Nephron progenitor cell (in vitro differentiated cells): ENCODE data around the gene ATPAF1.

Source experiments
- DNase-seq: peaks from one replicate; pipeline ENCODE4 v3.0.0; 2021
- H3K27ac Mint-ChIP-seq: 2 replicates; pipeline ENCODE4 v1.8.0; 2021; ENCODE audit warnings: mild to moderate bottlenecking, moderate library complexity, mixed read lengths
- H3K27me3 Mint-ChIP-seq: 2 replicates; pipeline ENCODE4 v1.8.0; 2021; ENCODE audit warnings: mild to moderate bottlenecking, low read depth, mixed read lengths; ENCODE audit not compliant: poor library complexity
- H3K36me3 Mint-ChIP-seq: 2 replicates; pipeline ENCODE4 v1.8.0; 2021; ENCODE audit warnings: low read depth, mixed read lengths
- H3K4me1 Mint-ChIP-seq: 2 replicates; pipeline ENCODE4 v1.8.0; 2021; ENCODE audit warnings: mixed read lengths
- H3K4me3 Mint-ChIP-seq: 2 replicates; pipeline ENCODE4 v1.8.0; 2021; ENCODE audit warnings: mild to moderate bottlenecking, moderate library complexity, mixed read lengths
- H3K9me3 Mint-ChIP-seq: 2 replicates; pipeline ENCODE4 v1.8.0; 2021; ENCODE audit warnings: mild to moderate bottlenecking, moderate library complexity, mixed read lengths
- TF ChIP-seq, protein P1 (sequence below): fragments of 200-600 bp; sonication (generic); IDR thresholded peaks from 2 replicates; pipeline ENCODE4 v1.5.0; 2021; ENCODE audit warnings: antibody characterized with exemption

The ATPAF1 gene

DNA sequence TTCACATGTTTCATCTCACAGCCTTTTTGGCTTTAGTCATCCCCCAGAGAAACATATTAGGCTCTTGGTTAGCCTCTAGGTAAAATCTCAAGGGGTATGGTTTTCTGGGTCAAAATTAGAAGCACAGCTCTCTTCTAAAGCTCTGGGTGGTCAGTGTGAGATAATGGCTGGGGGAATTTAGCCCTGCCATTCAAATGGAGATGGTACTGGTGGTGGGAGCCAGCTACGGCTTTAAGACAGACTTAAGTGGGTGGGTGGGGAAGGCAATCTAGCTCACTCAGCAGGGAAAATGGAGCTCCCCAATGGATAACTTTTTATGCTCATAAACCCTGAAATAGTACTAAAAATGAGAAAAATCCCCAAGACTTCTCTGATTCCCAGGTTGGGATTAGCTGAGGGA is 9.2 kb upstream of the ATPAF1 start:
- Mint-ChIP-seq H3K4me1 (no peaks in the 10 kb centered on the region), H3K27me3 (no peaks in the 10 kb centered on the region), H3K36me3 (peaks cover 53% of the 10 kb centered on the region), H3K9me3 (no peaks in the 10 kb centered on the region), H3K27ac (peak overlapping the region; percentile 55), H3K4me3 (no peak overlapping the region)
- DNase-seq: no peak
- TF ChIP-seq, protein P1, sequence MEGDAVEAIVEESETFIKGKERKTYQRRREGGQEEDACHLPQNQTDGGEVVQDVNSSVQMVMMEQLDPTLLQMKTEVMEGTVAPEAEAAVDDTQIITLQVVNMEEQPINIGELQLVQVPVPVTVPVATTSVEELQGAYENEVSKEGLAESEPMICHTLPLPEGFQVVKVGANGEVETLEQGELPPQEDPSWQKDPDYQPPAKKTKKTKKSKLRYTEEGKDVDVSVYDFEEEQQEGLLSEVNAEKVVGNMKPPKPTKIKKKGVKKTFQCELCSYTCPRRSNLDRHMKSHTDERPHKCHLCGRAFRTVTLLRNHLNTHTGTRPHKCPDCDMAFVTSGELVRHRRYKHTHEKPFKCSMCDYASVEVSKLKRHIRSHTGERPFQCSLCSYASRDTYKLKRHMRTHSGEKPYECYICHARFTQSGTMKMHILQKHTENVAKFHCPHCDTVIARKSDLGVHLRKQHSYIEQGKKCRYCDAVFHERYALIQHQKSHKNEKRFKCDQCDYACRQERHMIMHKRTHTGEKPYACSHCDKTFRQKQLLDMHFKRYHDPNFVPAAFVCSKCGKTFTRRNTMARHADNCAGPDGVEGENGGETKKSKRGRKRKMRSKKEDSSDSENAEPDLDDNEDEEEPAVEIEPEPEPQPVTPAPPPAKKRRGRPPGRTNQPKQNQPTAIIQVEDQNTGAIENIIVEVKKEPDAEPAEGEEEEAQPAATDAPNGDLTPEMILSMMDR: no peak

- Mint-ChIP-seq H3K36me3 (peaks cover 45% of the 10 kb centered on the region), H3K4me1 (no peaks in the 10 kb centered on the region), H3K27ac (no peak overlapping the region), H3K4me3 (no peak overlapping the region), H3K9me3 (no peaks in the 10 kb centered on the region), H3K27me3 (no peaks in the 10 kb centered on the region)
- no peak for DNase-seq
- TF ChIP-seq, protein P1: no peak
These were observed 8.4 kb upstream of the ATPAF1 start for GRCh38 chr1:46676531-46676930.

DNA sequence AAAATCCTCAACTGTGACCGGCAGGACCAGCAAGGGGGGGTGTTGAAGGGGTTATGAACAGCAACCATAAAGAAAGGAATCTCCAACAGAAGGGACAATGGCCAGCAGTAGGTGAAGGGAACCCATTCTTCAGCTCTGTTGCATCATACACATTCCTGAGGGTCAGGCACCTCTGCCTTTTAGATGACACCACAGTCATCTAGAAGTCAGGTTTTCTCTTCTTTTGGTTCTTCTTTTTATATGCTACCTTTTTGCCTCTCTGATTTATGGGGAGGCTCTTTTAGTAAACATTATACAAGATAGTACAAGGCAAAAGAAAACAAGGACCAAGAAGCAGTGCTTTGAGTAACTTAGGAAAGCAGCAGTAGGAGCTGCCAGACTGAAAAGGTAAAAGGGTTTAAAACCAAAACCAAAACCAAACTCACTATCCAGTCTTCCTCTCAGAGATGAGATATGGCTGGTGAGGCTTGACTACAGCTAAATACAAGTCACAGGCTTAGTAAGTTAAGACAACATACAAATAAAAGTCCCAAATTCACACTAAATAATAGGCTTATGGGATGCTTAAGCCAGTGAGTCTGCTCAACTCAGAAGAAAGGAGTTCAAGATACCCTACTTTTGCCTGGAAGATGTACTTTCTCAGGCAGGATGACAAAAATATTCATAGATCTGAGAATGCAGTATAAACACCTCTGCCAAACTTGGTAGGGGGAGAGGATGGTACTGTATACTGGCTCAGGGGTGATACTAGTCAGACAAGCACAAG is 7.6 kb upstream of the ATPAF1 start:
- H3K36me3 Mint-ChIP-seq: peaks cover 37% of the 10 kb centered on the region
- DNase-seq: no peak
- no peaks in the 10 kb centered on the region for H3K27me3 Mint-ChIP-seq
- no peak overlapping the region for H3K4me3 Mint-ChIP-seq
- H3K27ac Mint-ChIP-seq: no peak overlapping the region
- H3K9me3 Mint-ChIP-seq: no peaks in the 10 kb centered on the region
- H3K4me1 Mint-ChIP-seq: no peaks in the 10 kb centered on the region
- TF ChIP-seq, protein P1: no peak

DNA sequence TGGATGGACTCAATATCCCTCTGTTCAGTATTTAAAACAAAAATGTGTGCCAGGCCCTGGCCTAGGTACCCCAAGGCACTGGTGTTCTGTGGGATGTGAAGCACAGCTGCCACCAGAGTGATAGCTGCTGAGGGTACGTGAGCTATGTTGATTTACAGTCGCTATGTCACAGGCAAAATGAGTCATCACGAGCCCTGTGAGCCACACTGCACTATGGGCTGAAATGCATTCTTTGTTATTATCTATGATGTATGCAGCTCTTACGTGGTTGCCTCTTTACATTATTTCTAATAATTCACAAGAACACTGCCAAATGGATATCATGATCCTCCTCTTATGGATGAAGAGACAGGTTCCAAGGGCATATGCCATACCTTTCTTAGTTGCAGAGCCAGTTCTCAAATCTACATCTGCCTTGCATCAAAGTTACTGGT is 5.6 kb upstream of the ATPAF1 start:
- Mint-ChIP-seq H3K9me3 (no peaks in the 10 kb centered on the region), H3K4me3 (no peak overlapping the region), H3K36me3 (peaks cover 21% of the 10 kb centered on the region), H3K4me1 (no peaks in the 10 kb centered on the region), H3K27ac (no peak overlapping the region), H3K27me3 (no peaks in the 10 kb centered on the region)
- TF ChIP-seq, protein P1: no peak
- DNase-seq: no peak

DNA sequence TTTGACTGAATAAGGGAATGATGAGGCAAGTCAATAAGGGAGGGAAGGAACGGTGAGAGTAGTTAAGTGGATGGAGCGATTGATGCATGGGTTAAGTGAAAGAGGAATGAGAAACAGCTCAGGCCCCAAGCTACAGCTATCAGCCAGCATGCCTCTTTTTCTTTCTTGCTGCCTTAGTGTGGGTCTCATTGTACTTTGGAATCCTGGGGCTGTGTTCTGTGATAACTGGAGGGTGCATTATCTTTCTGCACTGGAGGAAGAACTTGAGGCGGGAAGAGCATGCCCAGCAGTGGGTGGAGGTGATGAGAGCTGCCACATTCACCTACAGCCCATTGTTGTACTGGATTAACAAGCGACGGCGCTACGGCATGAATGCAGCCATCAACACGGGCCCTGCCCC is 4.5 kb upstream of the ATPAF1 start:
- H3K9me3 Mint-ChIP-seq: no peaks in the 10 kb centered on the region

More for the DNA sequence above, 4.5 kb upstream of the ATPAF1 start:
- Mint-ChIP-seq H3K4me1 (peaks cover under 1% of the 10 kb centered on the region), H3K27me3 (no peaks in the 10 kb centered on the region), H3K4me3 (no peak overlapping the region), H3K27ac (no peak overlapping the region), H3K36me3 (peaks cover 11% of the 10 kb centered on the region)
- no peak for DNase-seq
- TF ChIP-seq, protein P1: no peak
